Activated T-cell treated with anti-CD3 and anti-CD28 coated beads for 1 hour (primary cell): ENCODE data around the gene NIN.
A peak's percentile ranks its signal among the peaks of the same experiment; 100 is the strongest.

ENCODE experiments used
- DNase-seq: peaks from one replicate; pipeline ENCODE4 v3.0.0-alpha.2; 2020; ENCODE audit warnings: low read depth

Gene NIN

GRCh38 chr14:50830932-50831725, at the start of gene NIN:
TSS of gene NIN (minus strand) at chr14:50831162. CDS start at chr14:50822056, 9,106 bp downstream.
- peak; percentile 66 for DNase-seq

GRCh38 chr14:50875359-50876070, 44.6 kb upstream of the NIN start:
- no peak for DNase-seq

GRCh38 chr14:50874757-50875156, 43.8 kb upstream of the NIN start:
- no peak for DNase-seq

- DNase-seq: no peak
Measured at GRCh38 chr14:50871914-50872732, 41.2 kb upstream of the NIN start, which contains the start of gene ABHD12B. TSS of gene ABHD12B (plus strand) at chr14:50872053. CDS start at chr14:50872175, 122 bp downstream.

- DNase-seq: no peak
Measured at GRCh38 chr14:50871228-50871627, 40.3 kb upstream of the NIN start.

- no peak for DNase-seq
Measured at GRCh38 chr14:50865391-50866076, 34.6 kb upstream of the NIN start.

GRCh38 chr14:50864946-50865345, 34.0 kb upstream of the NIN start:
- DNase-seq: no peak

GRCh38 chr14:50864237-50864636, 33.3 kb upstream of the NIN start:
- no peak for DNase-seq

- DNase-seq: no peak
Measured at GRCh38 chr14:50862036-50862570, 31.1 kb upstream of the NIN start.

GRCh38 chr14:50860478-50861086, 29.6 kb upstream of the NIN start:
- peak; percentile 90 for DNase-seq

GRCh38 chr14:50859296-50859624, 28.3 kb upstream of the NIN start:
- no peak for DNase-seq

- no peak for DNase-seq
Measured at GRCh38 chr14:50856660-50857059, 25.7 kb upstream of the NIN start.

- no peak for DNase-seq
Measured at GRCh38 chr14:50855558-50855957, 24.6 kb upstream of the NIN start.

GRCh38 chr14:50854521-50854920, 23.6 kb upstream of the NIN start:
- no peak for DNase-seq

- DNase-seq: no peak
Measured at GRCh38 chr14:50853891-50854290, 22.9 kb upstream of the NIN start.

- DNase-seq: no peak
Measured at GRCh38 chr14:50846226-50846880, 15.4 kb upstream of the NIN start.

GRCh38 chr14:50845166-50845565, 14.2 kb upstream of the NIN start:
- no peak for DNase-seq

GRCh38 chr14:50844391-50844790, 13.4 kb upstream of the NIN start:
- no peak for DNase-seq

GRCh38 chr14:50839691-50840090, 8.7 kb upstream of the NIN start:
- no peak for DNase-seq

- DNase-seq: no peak
Measured at GRCh38 chr14:50839048-50839447, 8.1 kb upstream of the NIN start.
